ENCODE measurements around the gene FBXL17.

The FBXL17 gene

GRCh38 chr5:108238461-108238860 lies 143.4 kb downstream of the FBXL17 start:
- no peaks in the 10 kb centered on the region for H3K9me3 ChIP-seq (ENCODE audit: low read length)
- H3K27me3 ChIP-seq (ENCODE audit: control insufficient read depth in 1 of 2, insufficient read depth in 2 of 2, low read length in 2 of 2): no peaks in the 10 kb centered on the region
- no peak overlapping the region for H3K9ac ChIP-seq (ENCODE audit: low read length)
- H3K4me3 ChIP-seq (ENCODE audit: low read depth in 1 of 2, low read length in 2 of 2): no peak overlapping the region
- H3K36me3 ChIP-seq (ENCODE audit: insufficient read depth, low read length): no peaks in the 10 kb centered on the region
- no peaks in the 10 kb centered on the region for H3K4me1 ChIP-seq (ENCODE audit: insufficient read depth, low read length)
- no peak overlapping the region for H3K27ac ChIP-seq (ENCODE audit: low read depth, low read length)

- H3K27ac ChIP-seq (ENCODE audit: low read depth, low read length): no peak overlapping the region
- no peaks in the 10 kb centered on the region for H3K9me3 ChIP-seq (ENCODE audit: low read length)
- no peak overlapping the region for H3K4me3 ChIP-seq (ENCODE audit: low read depth in 1 of 2, low read length in 2 of 2)
- no peaks in the 10 kb centered on the region for H3K27me3 ChIP-seq (ENCODE audit: control insufficient read depth in 1 of 2, insufficient read depth in 2 of 2, low read length in 2 of 2)
- no peaks in the 10 kb centered on the region for H3K36me3 ChIP-seq (ENCODE audit: insufficient read depth, low read length)
- H3K9ac ChIP-seq (ENCODE audit: low read length): no peak overlapping the region
- H3K4me1 ChIP-seq (ENCODE audit: insufficient read depth, low read length): no peaks in the 10 kb centered on the region
These were observed 148.2 kb downstream of the FBXL17 start for GRCh38 chr5:108233617-108234155.

GRCh38 chr5:108232805-108233204 lies 149.1 kb downstream of the FBXL17 start:
- H3K27me3 ChIP-seq (ENCODE audit: control insufficient read depth in 1 of 2, insufficient read depth in 2 of 2, low read length in 2 of 2): no peaks in the 10 kb centered on the region
- H3K4me3 ChIP-seq (ENCODE audit: low read depth in 1 of 2, low read length in 2 of 2): no peak overlapping the region
- H3K9ac ChIP-seq (ENCODE audit: low read length): no peak overlapping the region
- no peaks in the 10 kb centered on the region for H3K9me3 ChIP-seq (ENCODE audit: low read length)
- H3K27ac ChIP-seq (ENCODE audit: low read depth, low read length): no peak overlapping the region
- peaks cover 5% of the 10 kb centered on the region for H3K4me1 ChIP-seq (ENCODE audit: insufficient read depth, low read length)
- no peaks in the 10 kb centered on the region for H3K36me3 ChIP-seq (ENCODE audit: insufficient read depth, low read length)

- no peaks in the 10 kb centered on the region for H3K4me1 ChIP-seq (ENCODE audit: insufficient read depth, low read length)
- no peaks in the 10 kb centered on the region for H3K27me3 ChIP-seq (ENCODE audit: control insufficient read depth in 1 of 2, insufficient read depth in 2 of 2, low read length in 2 of 2)
- no peak overlapping the region for H3K4me3 ChIP-seq (ENCODE audit: low read depth in 1 of 2, low read length in 2 of 2)
- no peaks in the 10 kb centered on the region for H3K36me3 ChIP-seq (ENCODE audit: insufficient read depth, low read length)
- no peaks in the 10 kb centered on the region for H3K9me3 ChIP-seq (ENCODE audit: low read length)
- H3K9ac ChIP-seq (ENCODE audit: low read length): no peak overlapping the region
- no peak overlapping the region for H3K27ac ChIP-seq (ENCODE audit: low read depth, low read length)
These were observed 159.9 kb downstream of the FBXL17 start for GRCh38 chr5:108222011-108222410.

- Histone ChIP-seq H3K4me1 (ENCODE audit: insufficient read depth, low read length) (no peaks in the 10 kb centered on the region), H3K36me3 (ENCODE audit: insufficient read depth, low read length) (no peaks in the 10 kb centered on the region), H3K9me3 (ENCODE audit: low read length) (no peaks in the 10 kb centered on the region), H3K4me3 (ENCODE audit: low read depth in 1 of 2, low read length in 2 of 2) (no peak overlapping the region), H3K9ac (ENCODE audit: low read length) (no peak overlapping the region), H3K27ac (ENCODE audit: low read depth, low read length) (no peak overlapping the region), H3K27me3 (ENCODE audit: control insufficient read depth in 1 of 2, insufficient read depth in 2 of 2, low read length in 2 of 2) (no peaks in the 10 kb centered on the region)
These were observed 161.1 kb downstream of the FBXL17 start for GRCh38 chr5:108220834-108221233.

- H3K9ac ChIP-seq (ENCODE audit: low read length): no peak overlapping the region
- H3K27me3 ChIP-seq (ENCODE audit: control insufficient read depth in 1 of 2, insufficient read depth in 2 of 2, low read length in 2 of 2): no peaks in the 10 kb centered on the region
- no peaks in the 10 kb centered on the region for H3K36me3 ChIP-seq (ENCODE audit: insufficient read depth, low read length)
- no peaks in the 10 kb centered on the region for H3K4me1 ChIP-seq (ENCODE audit: insufficient read depth, low read length)
- H3K4me3 ChIP-seq (ENCODE audit: low read depth in 1 of 2, low read length in 2 of 2): no peak overlapping the region
- no peak overlapping the region for H3K27ac ChIP-seq (ENCODE audit: low read depth, low read length)
- no peaks in the 10 kb centered on the region for H3K9me3 ChIP-seq (ENCODE audit: low read length)
These were observed 165.0 kb downstream of the FBXL17 start for GRCh38 chr5:108216890-108217289.

GRCh38 chr5:108214857-108215256 lies 167.0 kb downstream of the FBXL17 start:
- Histone ChIP-seq H3K9ac (ENCODE audit: low read length) (no peak overlapping the region), H3K27ac (ENCODE audit: low read depth, low read length) (no peak overlapping the region), H3K9me3 (ENCODE audit: low read length) (no peaks in the 10 kb centered on the region), H3K4me1 (ENCODE audit: insufficient read depth, low read length) (no peaks in the 10 kb centered on the region), H3K36me3 (ENCODE audit: insufficient read depth, low read length) (no peaks in the 10 kb centered on the region), H3K27me3 (ENCODE audit: control insufficient read depth in 1 of 2, insufficient read depth in 2 of 2, low read length in 2 of 2) (no peaks in the 10 kb centered on the region), H3K4me3 (ENCODE audit: low read depth in 1 of 2, low read length in 2 of 2) (no peak overlapping the region)

- no peak overlapping the region for H3K27ac ChIP-seq (ENCODE audit: low read depth, low read length)
These were observed 169.0 kb downstream of the FBXL17 start for GRCh38 chr5:108212775-108213346.

GRCh38 chr5:108206707-108207106 lies 175.2 kb downstream of the FBXL17 start:
- no peaks in the 10 kb centered on the region for H3K36me3 ChIP-seq (ENCODE audit: insufficient read depth, low read length)
- no peaks in the 10 kb centered on the region for H3K4me1 ChIP-seq (ENCODE audit: insufficient read depth, low read length)
- H3K27ac ChIP-seq (ENCODE audit: low read depth, low read length): no peak overlapping the region
- H3K9me3 ChIP-seq (ENCODE audit: low read length): no peaks in the 10 kb centered on the region
- H3K9ac ChIP-seq (ENCODE audit: low read length): no peak overlapping the region
- H3K27me3 ChIP-seq (ENCODE audit: control insufficient read depth in 1 of 2, insufficient read depth in 2 of 2, low read length in 2 of 2): no peaks in the 10 kb centered on the region
- H3K4me3 ChIP-seq (ENCODE audit: low read depth in 1 of 2, low read length in 2 of 2): no peak overlapping the region

More at GRCh38 chr5:108212775-108213346, 169.0 kb downstream of the FBXL17 start:
- Histone ChIP-seq H3K4me1 (ENCODE audit: insufficient read depth, low read length) (no peaks in the 10 kb centered on the region), H3K36me3 (ENCODE audit: insufficient read depth, low read length) (no peaks in the 10 kb centered on the region), H3K9ac (ENCODE audit: low read length) (no peak overlapping the region), H3K9me3 (ENCODE audit: low read length) (no peaks in the 10 kb centered on the region), H3K4me3 (ENCODE audit: low read depth in 1 of 2, low read length in 2 of 2) (no peak overlapping the region), H3K27me3 (ENCODE audit: control insufficient read depth in 1 of 2, insufficient read depth in 2 of 2, low read length in 2 of 2) (no peaks in the 10 kb centered on the region)

- Histone ChIP-seq H3K9me3 (ENCODE audit: low read length) (no peaks in the 10 kb centered on the region), H3K27me3 (ENCODE audit: control insufficient read depth in 1 of 2, insufficient read depth in 2 of 2, low read length in 2 of 2) (no peaks in the 10 kb centered on the region), H3K36me3 (ENCODE audit: insufficient read depth, low read length) (no peaks in the 10 kb centered on the region), H3K27ac (ENCODE audit: low read depth, low read length) (no peak overlapping the region), H3K4me1 (ENCODE audit: insufficient read depth, low read length) (no peaks in the 10 kb centered on the region), H3K9ac (ENCODE audit: low read length) (no peak overlapping the region), H3K4me3 (ENCODE audit: low read depth in 1 of 2, low read length in 2 of 2) (no peak overlapping the region)
These were observed 180.2 kb downstream of the FBXL17 start for GRCh38 chr5:108201721-108202120.

GRCh38 chr5:108196276-108196675 lies 185.6 kb downstream of the FBXL17 start:
- H3K4me1 ChIP-seq (ENCODE audit: insufficient read depth, low read length): no peaks in the 10 kb centered on the region
- no peak overlapping the region for H3K4me3 ChIP-seq (ENCODE audit: low read depth in 1 of 2, low read length in 2 of 2)
- H3K9ac ChIP-seq (ENCODE audit: low read length): no peak overlapping the region
- no peaks in the 10 kb centered on the region for H3K27me3 ChIP-seq (ENCODE audit: control insufficient read depth in 1 of 2, insufficient read depth in 2 of 2, low read length in 2 of 2)
- H3K9me3 ChIP-seq (ENCODE audit: low read length): no peaks in the 10 kb centered on the region
- no peak overlapping the region for H3K27ac ChIP-seq (ENCODE audit: low read depth, low read length)
- no peaks in the 10 kb centered on the region for H3K36me3 ChIP-seq (ENCODE audit: insufficient read depth, low read length)

Data from muscle layer of colon (tissue), 2 donors.